ENCODE data around the gene TMEM156. TPM values are rescaled to one million over a fixed set of nuclear protein-coding genes. Genes with fewer than 3 reads are reported as not detected.
"Not testable (repeated sequence)": the region's sequence is repeated elsewhere in the genome, so short reads cannot be mapped to it uniquely, and the experiment has no call there.

The TMEM156 gene
- total and polyA plus RNA-seq, 2 donors: 15.0 to 23.7 TPM

DNA sequence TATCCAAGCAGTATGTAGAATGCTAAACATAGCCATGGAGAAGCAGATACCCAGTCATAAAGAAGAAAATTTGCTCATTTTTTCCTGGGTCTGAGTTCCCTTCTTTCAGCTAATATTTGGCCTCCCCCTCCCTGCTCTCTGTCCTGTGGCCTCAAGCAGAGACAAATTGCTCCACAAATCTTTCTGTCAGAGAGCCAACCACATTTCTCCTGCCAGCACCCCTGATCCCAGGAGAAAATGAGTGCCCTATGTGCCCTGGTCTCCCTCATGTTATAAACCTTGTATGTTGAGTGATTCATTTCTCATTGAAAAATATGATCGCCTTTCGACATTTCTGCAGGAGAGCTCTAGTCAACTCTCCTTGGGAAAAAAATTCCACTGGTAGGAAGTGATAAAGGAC, 82.0 kb downstream of the TMEM156 start:
- Histone ChIP-seq H3K4me3 (ENCODE audit: low read length in 2 of 2) (no peak overlapping the region), H3K27me3 (ENCODE audit: control insufficient read depth in 2 of 2, insufficient read depth in 1 of 2, low read length in 1 of 2) (no peaks in the 10 kb centered on the region), H3K9me3 (ENCODE audit: control insufficient read depth in 2 of 2, insufficient read depth in 1 of 2, low read length in 1 of 2) (no peaks in the 10 kb centered on the region), H3K36me3 (ENCODE audit: control insufficient read depth in 2 of 2, insufficient read depth in 2 of 2, low read length in 1 of 2) (no peaks in the 10 kb centered on the region), H3K4me1 (ENCODE audit: control insufficient read depth in 2 of 2, insufficient read depth in 2 of 2, low read length in 2 of 2) (peaks cover 0 to 2% of the 10 kb centered on the region in 2 donors), H3K27ac (ENCODE audit: low read depth in 1 of 2, low read length in 1 of 2) (no peak overlapping the region)
- WGBS: 98% methylated on average over 2 of the region's 2 CpGs
- DNase-seq (ENCODE audit: low read depth in 6 of 9, low spot score in 9 of 9): no peak

DNA sequence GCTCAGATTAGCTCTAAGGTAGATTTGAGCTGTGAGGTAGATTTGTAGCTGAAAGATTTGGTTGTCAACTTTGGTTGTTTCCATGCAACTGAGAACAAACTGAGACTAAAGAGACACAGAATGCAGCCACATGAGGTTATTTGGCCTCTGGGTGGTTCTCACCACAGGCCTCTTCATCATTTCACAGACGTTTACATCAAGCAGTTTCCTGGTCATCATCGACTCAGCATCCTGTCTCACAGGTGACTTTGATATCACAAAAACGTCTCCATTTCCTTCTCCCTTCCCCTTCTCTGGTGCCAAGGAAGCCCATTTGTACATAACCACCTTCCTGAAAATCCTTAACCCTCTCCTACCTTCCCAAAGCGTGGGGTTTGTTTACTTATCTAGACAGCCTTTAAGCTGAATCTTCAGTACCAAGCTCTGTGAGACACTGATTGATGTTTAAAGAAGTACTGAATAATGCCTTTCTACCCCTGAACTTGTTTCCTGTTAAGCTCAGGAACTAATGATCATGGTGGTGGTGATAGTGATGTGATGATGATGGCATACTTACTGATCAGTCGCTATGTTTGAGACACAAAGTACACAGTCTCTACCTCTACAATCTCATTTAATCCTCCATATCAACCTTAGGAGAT, 82.7 kb downstream of the TMEM156 start:
- no peaks in the 10 kb centered on the region for H3K9me3 ChIP-seq (ENCODE audit: control insufficient read depth in 2 of 2, insufficient read depth in 1 of 2, low read length in 1 of 2)
- H3K27ac ChIP-seq (ENCODE audit: low read depth in 1 of 2, low read length in 1 of 2): no peak overlapping the region
- no peak overlapping the region for H3K4me3 ChIP-seq (ENCODE audit: low read length in 2 of 2)
- WGBS: 39% methylated on average over 5 of the region's 5 CpGs
- H3K36me3 ChIP-seq (ENCODE audit: control insufficient read depth in 2 of 2, insufficient read depth in 2 of 2, low read length in 1 of 2): no peaks in the 10 kb centered on the region
- DNase-seq (ENCODE audit: low read depth in 6 of 9, low spot score in 9 of 9): peak in 3 of 9 donors; percentile 13 to 38 (median 14)
- H3K27me3 ChIP-seq (ENCODE audit: control insufficient read depth in 2 of 2, insufficient read depth in 1 of 2, low read length in 1 of 2): no peaks in the 10 kb centered on the region
- peaks cover 0 to 2% of the 10 kb centered on the region in 2 donors for H3K4me1 ChIP-seq (ENCODE audit: control insufficient read depth in 2 of 2, insufficient read depth in 2 of 2, low read length in 2 of 2)

DNA sequence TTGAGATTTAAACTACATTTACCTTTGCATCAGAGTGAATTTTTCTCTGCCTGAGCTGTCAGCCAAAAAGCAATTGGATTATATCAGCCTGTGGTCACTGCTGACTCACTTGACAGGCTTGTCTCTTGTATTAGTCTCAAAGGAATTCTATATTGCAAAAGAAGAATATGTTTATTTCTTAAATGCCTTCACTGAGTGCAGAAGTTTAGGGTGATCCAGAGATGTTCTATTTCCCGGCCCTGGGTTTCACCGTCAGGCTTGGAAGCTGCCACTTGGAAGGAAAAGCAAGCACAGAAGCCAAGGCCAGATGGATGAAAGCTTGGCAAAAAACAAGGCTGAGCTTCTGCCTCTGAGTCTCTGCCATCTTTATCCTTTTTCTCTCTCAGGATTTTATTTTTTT, 83.7 kb downstream of the TMEM156 start:
- 94% methylated on average over 2 of the region's 2 CpGs for WGBS
- Histone ChIP-seq H3K27me3 (ENCODE audit: control insufficient read depth in 2 of 2, insufficient read depth in 1 of 2, low read length in 1 of 2) (no peaks in the 10 kb centered on the region), H3K9me3 (ENCODE audit: control insufficient read depth in 2 of 2, insufficient read depth in 1 of 2, low read length in 1 of 2) (no peaks in the 10 kb centered on the region), H3K4me3 (ENCODE audit: low read length in 2 of 2) (no peak overlapping the region), H3K4me1 (ENCODE audit: control insufficient read depth in 2 of 2, insufficient read depth in 2 of 2, low read length in 2 of 2) (peaks cover 0 to 2% of the 10 kb centered on the region in 2 donors), H3K27ac (ENCODE audit: low read depth in 1 of 2, low read length in 1 of 2) (no peak overlapping the region), H3K36me3 (ENCODE audit: control insufficient read depth in 2 of 2, insufficient read depth in 2 of 2, low read length in 1 of 2) (no peaks in the 10 kb centered on the region)
- no peak for DNase-seq (ENCODE audit: low read depth in 6 of 9, low spot score in 9 of 9)

DNA sequence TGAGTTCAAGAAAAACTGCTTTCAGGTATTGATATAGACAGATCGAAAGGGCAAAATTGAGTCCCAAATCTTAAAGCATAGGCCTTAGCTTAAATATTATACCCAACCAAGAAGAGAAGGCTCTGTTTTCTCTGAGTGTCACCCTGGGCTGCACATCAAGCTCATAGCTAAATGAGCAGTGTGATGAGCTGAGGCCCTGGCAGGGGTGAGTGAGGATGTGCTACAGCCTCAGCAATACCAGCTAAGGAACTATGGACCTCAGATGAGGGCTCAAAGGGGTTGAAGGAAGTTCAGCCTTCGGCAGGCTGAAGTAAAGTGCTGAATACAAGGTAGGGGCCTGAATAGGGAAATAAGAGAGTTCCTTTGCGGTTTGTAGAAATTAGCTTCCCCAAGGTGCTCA, 85.3 kb downstream of the TMEM156 start:
- Histone ChIP-seq H3K4me3 (ENCODE audit: low read length in 2 of 2) (no peak overlapping the region), H3K27me3 (ENCODE audit: control insufficient read depth in 2 of 2, insufficient read depth in 1 of 2, low read length in 1 of 2) (no peaks in the 10 kb centered on the region), H3K4me1 (ENCODE audit: control insufficient read depth in 2 of 2, insufficient read depth in 2 of 2, low read length in 2 of 2) (peaks cover 0 to 2% of the 10 kb centered on the region in 2 donors), H3K27ac (ENCODE audit: low read depth in 1 of 2, low read length in 1 of 2) (no peak overlapping the region), H3K9me3 (ENCODE audit: control insufficient read depth in 2 of 2, insufficient read depth in 1 of 2, low read length in 1 of 2) (no peaks in the 10 kb centered on the region), H3K36me3 (ENCODE audit: control insufficient read depth in 2 of 2, insufficient read depth in 2 of 2, low read length in 1 of 2) (no peaks in the 10 kb centered on the region)
- no peak for DNase-seq (ENCODE audit: low read depth in 6 of 9, low spot score in 9 of 9)
- 71% methylated on average over 3 of the region's 3 CpGs for WGBS

DNA sequence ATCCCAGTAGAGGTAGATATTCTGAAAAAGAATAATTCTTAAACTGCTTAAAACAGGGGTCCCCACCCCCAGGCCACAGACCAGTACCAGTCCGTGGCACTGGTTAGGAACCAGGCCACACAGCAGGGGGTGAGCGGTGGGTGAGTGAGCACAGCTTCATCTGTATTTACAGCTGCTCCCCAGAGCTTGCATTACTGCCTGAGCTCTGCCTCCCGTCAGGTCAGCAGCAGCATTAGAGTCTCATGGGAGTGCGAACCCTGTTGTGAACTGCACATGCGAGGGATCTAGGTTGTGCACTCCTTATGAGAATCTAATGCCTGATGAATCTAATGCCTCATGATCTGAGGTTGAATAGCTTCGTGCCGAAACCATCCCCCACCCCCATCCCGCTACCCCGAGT, 87.8 kb downstream of the TMEM156 start:
- no peaks in the 10 kb centered on the region for H3K9me3 ChIP-seq (ENCODE audit: control insufficient read depth in 2 of 2, insufficient read depth in 1 of 2, low read length in 1 of 2)
- no peak overlapping the region for H3K27ac ChIP-seq (ENCODE audit: low read depth in 1 of 2, low read length in 1 of 2)
- H3K27me3 ChIP-seq (ENCODE audit: control insufficient read depth in 2 of 2, insufficient read depth in 1 of 2, low read length in 1 of 2): no peaks in the 10 kb centered on the region
- no peak for DNase-seq (ENCODE audit: low read depth in 6 of 9, low spot score in 9 of 9)
- H3K4me3 ChIP-seq (ENCODE audit: low read length in 2 of 2): no peak overlapping the region
- no peaks in the 10 kb centered on the region for H3K36me3 ChIP-seq (ENCODE audit: control insufficient read depth in 2 of 2, insufficient read depth in 2 of 2, low read length in 1 of 2)
- 94% methylated on average over 9 of the region's 9 CpGs for WGBS
- peaks cover 0 to 2% of the 10 kb centered on the region in 2 donors for H3K4me1 ChIP-seq (ENCODE audit: control insufficient read depth in 2 of 2, insufficient read depth in 2 of 2, low read length in 2 of 2)

DNA sequence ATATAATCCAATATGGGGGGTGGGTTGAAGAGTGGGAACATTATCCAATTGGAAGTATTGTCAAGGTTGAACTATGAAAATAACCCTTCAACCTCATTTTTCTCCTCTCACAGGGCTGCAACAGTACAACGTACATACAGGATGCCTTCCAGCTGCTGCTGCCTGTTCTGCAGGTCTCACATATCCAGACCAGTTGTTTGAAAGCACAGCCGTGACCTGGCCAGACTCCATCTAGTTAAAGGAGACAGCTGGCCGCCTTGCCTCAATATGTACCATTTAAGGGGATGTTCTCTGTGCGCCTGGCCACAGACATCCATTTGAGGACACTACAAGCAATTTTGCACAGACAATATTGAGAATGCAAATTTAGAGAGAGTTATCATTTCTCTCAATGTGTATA, 88.9 kb downstream of the TMEM156 start:
- H3K4me3 ChIP-seq (ENCODE audit: low read length in 2 of 2): no peak overlapping the region
- H3K27ac ChIP-seq (ENCODE audit: low read depth in 1 of 2, low read length in 1 of 2): no peak overlapping the region
- H3K36me3 ChIP-seq (ENCODE audit: control insufficient read depth in 2 of 2, insufficient read depth in 2 of 2, low read length in 1 of 2): no peaks in the 10 kb centered on the region
- DNase-seq (ENCODE audit: low read depth in 6 of 9, low spot score in 9 of 9): no peak
- peaks cover 0 to 2% of the 10 kb centered on the region in 2 donors for H3K4me1 ChIP-seq (ENCODE audit: control insufficient read depth in 2 of 2, insufficient read depth in 2 of 2, low read length in 2 of 2)
- H3K9me3 ChIP-seq (ENCODE audit: control insufficient read depth in 2 of 2, insufficient read depth in 1 of 2, low read length in 1 of 2): no peaks in the 10 kb centered on the region
- H3K27me3 ChIP-seq (ENCODE audit: control insufficient read depth in 2 of 2, insufficient read depth in 1 of 2, low read length in 1 of 2): no peaks in the 10 kb centered on the region
- WGBS: 83% methylated on average over 4 of the region's 4 CpGs

DNA sequence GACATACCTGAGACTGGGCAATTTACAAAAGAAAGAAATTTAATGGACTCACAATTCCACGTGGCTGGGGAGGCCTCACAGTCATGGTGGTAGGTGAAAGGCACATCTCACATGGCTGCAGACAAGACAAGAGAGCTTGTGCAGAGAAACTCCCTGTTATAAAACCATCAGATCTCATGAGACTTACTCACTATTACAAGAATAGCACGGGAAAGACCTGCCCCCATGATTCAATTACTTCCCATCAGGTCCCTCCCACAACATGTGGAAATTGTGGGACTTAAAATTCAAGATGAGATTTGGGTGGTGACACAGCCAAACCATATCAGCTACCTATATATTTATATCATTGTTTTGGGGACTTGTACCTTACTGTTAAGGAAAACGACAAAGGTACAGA, 90.3 kb downstream of the TMEM156 start:
- not testable (repeated sequence) for H3K27me3 ChIP-seq (ENCODE audit: control insufficient read depth in 2 of 2, insufficient read depth in 1 of 2, low read length in 1 of 2); H3K9me3 ChIP-seq (ENCODE audit: control insufficient read depth in 2 of 2, insufficient read depth in 1 of 2, low read length in 1 of 2); H3K4me3 ChIP-seq (ENCODE audit: low read length in 2 of 2); H3K4me1 ChIP-seq (ENCODE audit: control insufficient read depth in 2 of 2, insufficient read depth in 2 of 2, low read length in 2 of 2); H3K27ac ChIP-seq (ENCODE audit: low read depth in 1 of 2, low read length in 1 of 2); H3K36me3 ChIP-seq (ENCODE audit: control insufficient read depth in 2 of 2, insufficient read depth in 2 of 2, low read length in 1 of 2); DNase-seq (ENCODE audit: low read depth in 6 of 9, low spot score in 9 of 9)
- 91% methylated on average over 3 of the region's 3 CpGs for WGBS

DNA sequence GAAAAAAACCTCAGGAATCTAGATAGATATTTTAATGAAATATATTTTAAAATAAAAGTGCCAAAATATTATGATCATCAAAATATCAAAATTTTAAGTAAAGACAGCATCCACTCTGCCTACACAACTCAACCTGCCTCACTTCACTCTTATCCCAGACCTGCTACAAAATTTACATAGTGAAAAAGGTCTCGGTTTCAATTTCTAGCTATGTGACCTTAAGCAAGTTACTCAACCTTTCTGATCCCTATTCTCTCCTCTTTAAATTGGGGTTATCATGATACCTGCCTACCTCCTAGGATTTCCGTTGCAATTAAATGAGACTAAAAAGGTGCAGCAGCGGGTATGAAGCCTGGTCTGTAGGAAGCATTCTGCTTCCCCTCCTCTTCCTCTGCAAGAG, 91.7 kb downstream of the TMEM156 start:
- no peak overlapping the region for H3K4me3 ChIP-seq (ENCODE audit: low read length in 2 of 2)
- no peaks in the 10 kb centered on the region for H3K9me3 ChIP-seq (ENCODE audit: control insufficient read depth in 2 of 2, insufficient read depth in 1 of 2, low read length in 1 of 2)
- H3K36me3 ChIP-seq (ENCODE audit: control insufficient read depth in 2 of 2, insufficient read depth in 2 of 2, low read length in 1 of 2): no peaks in the 10 kb centered on the region
- H3K27ac ChIP-seq (ENCODE audit: low read depth in 1 of 2, low read length in 1 of 2): no peak overlapping the region
- 96% methylated on average over 3 of the region's 3 CpGs for WGBS
- H3K4me1 ChIP-seq (ENCODE audit: control insufficient read depth in 2 of 2, insufficient read depth in 2 of 2, low read length in 2 of 2): no peaks in the 10 kb centered on the region
- no peak for DNase-seq (ENCODE audit: low read depth in 6 of 9, low spot score in 9 of 9)
- no peaks in the 10 kb centered on the region for H3K27me3 ChIP-seq (ENCODE audit: control insufficient read depth in 2 of 2, insufficient read depth in 1 of 2, low read length in 1 of 2)

DNA sequence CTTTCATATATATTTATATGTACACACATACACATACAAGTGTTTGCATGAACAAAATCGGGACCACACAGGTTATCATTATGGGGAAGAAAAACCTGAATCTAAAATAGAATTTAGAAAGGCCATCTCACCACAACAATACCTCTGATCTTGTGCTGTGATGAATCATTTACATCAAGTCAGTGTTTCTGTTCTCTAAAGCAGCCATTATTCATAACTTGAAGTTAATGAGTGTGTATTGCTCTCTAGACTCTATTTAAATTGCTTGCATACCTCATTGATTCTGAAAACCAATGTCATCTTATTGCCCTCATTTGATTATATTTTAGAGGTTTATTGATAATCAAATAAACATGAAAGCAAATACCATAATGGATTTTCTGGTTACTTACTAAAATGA, 93.0 kb downstream of the TMEM156 start:
- no peak overlapping the region for H3K4me3 ChIP-seq (ENCODE audit: low read length in 2 of 2)

More for the DNA sequence above, 93.0 kb downstream of the TMEM156 start:
- no peak overlapping the region for H3K27ac ChIP-seq (ENCODE audit: low read depth in 1 of 2, low read length in 1 of 2)
- 81% methylated on average over 1 of the region's 1 CpG for WGBS
- no peaks in the 10 kb centered on the region for H3K9me3 ChIP-seq (ENCODE audit: control insufficient read depth in 2 of 2, insufficient read depth in 1 of 2, low read length in 1 of 2)
- H3K36me3 ChIP-seq (ENCODE audit: control insufficient read depth in 2 of 2, insufficient read depth in 2 of 2, low read length in 1 of 2): no peaks in the 10 kb centered on the region
- DNase-seq (ENCODE audit: low read depth in 6 of 9, low spot score in 9 of 9): no peak
- no peaks in the 10 kb centered on the region for H3K27me3 ChIP-seq (ENCODE audit: control insufficient read depth in 2 of 2, insufficient read depth in 1 of 2, low read length in 1 of 2)
- H3K4me1 ChIP-seq (ENCODE audit: control insufficient read depth in 2 of 2, insufficient read depth in 2 of 2, low read length in 2 of 2): no peaks in the 10 kb centered on the region
